Measurements from ENCODE around the gene SYCP2. TPM values are rescaled to one million over a fixed set of nuclear protein-coding genes. Genes with fewer than 3 reads are reported as not detected.

SYCP2 gene
- total RNA-seq, 1 donor, result 0.63 TPM

- no peak overlapping the region for H3K4me3 ChIP-seq (ENCODE audit: low read depth, low read length)
- TF ChIP-seq CTCF (IDR thresholded peaks at IDR 0.05; ENCODE audit: insufficient read depth, low read length), result no peak
- DNase-seq (ENCODE audit: low read depth), result no peak
Measured at GRCh38 chr20:59954718-59955117, 21.3 kb upstream of the SYCP2 start.

- TF ChIP-seq CTCF (IDR thresholded peaks at IDR 0.05; ENCODE audit: insufficient read depth, low read length), result no peak
- no peak overlapping the region for H3K4me3 ChIP-seq (ENCODE audit: low read depth, low read length)
- DNase-seq (ENCODE audit: low read depth), result no peak
Measured at GRCh38 chr20:59949911-59950310, 16.5 kb upstream of the SYCP2 start.

GRCh38 chr20:59948828-59949720 is 15.6 kb upstream of the SYCP2 start:
- peak; percentile 66 for TF ChIP-seq CTCF (IDR thresholded peaks at IDR 0.05; ENCODE audit: insufficient read depth, low read length)
- DNase-seq (ENCODE audit: low read depth), result peak; percentile 79
- H3K4me3 ChIP-seq (ENCODE audit: low read depth, low read length), result no peak overlapping the region

GRCh38 chr20:59948212-59948611 is 14.8 kb upstream of the SYCP2 start:
- H3K4me3 ChIP-seq (ENCODE audit: low read depth, low read length), result no peak overlapping the region
- TF ChIP-seq CTCF (IDR thresholded peaks at IDR 0.05; ENCODE audit: insufficient read depth, low read length), result no peak
- no peak for DNase-seq (ENCODE audit: low read depth)

- no peak overlapping the region for H3K4me3 ChIP-seq (ENCODE audit: low read depth, low read length)
- TF ChIP-seq CTCF (IDR thresholded peaks at IDR 0.05; ENCODE audit: insufficient read depth, low read length), result no peak
- no peak for DNase-seq (ENCODE audit: low read depth)
Measured at GRCh38 chr20:59947376-59947775, 13.9 kb upstream of the SYCP2 start.

- H3K4me3 ChIP-seq (ENCODE audit: low read depth, low read length), result no peak overlapping the region
- DNase-seq (ENCODE audit: low read depth), result peak; percentile 35
- TF ChIP-seq CTCF (IDR thresholded peaks at IDR 0.05; ENCODE audit: insufficient read depth, low read length), result no peak
Measured at GRCh38 chr20:59945731-59946130, 12.3 kb upstream of the SYCP2 start.

Data from fibroblast of the aortic adventitia (primary cell).